ENCODE measurements around the gene SOX5.

GRCh38 chr12:23596568-23596967 is 352.9 kb downstream of the SOX5 start:
- TF ChIP-seq GTF2A2 (tag; IDR thresholded peaks at IDR 0.05) (no peak), ZNF639 (CRISPR knock-in tag; conservative IDR thresholded peaks at IDR 0.05 in 1 of 2, IDR thresholded peaks at IDR 0.05 in 1 of 2) (no peak), ZNF408 (CRISPR knock-in tag; IDR thresholded peaks at IDR 0.05; ENCODE audit: low read depth) (no peak), POLR2A (conservative IDR thresholded peaks at IDR 0.05) (no peak)
